ENCODE measurements around the gene ARSG. TPM values are rescaled to one million over a fixed set of nuclear protein-coding genes. Genes with fewer than 3 reads are reported as not detected.
A peak's percentile ranks its signal among the peaks of the same experiment; 100 is the strongest.

ARSG gene
- total and polyA plus RNA-seq, 2 of the 13 experiments (the other 11 are each of a cell fraction or from before 2014, with no cell fraction given): 3.7 to 15.2 TPM

GRCh38 chr17:68457539-68458259, 166.4 kb downstream of the ARSG start (continued):
- no peak; the same call in 1 of the 2 replicates for TF ChIP-seq ARID2 (CRISPR knock-in tag; IDR thresholded peaks at IDR 0.05; ENCODE audit: borderline replicate concordance)
- TF ChIP-seq ATF1 (CRISPR knock-in tag; IDR thresholded peaks at IDR 0.05): peak; percentile 91
- TF ChIP-seq SP4 (CRISPR knock-in tag; IDR thresholded peaks at IDR 0.05): peak; percentile 100
- TF ChIP-seq ZNF776 (CRISPR knock-in tag; IDR thresholded peaks at IDR 0.05): no peak
- TF ChIP-seq DMTF1 (CRISPR knock-in tag; IDR thresholded peaks at IDR 0.05): no peak
- no peak for TF ChIP-seq ZNF766 (CRISPR knock-in tag; IDR thresholded peaks at IDR 0.05; ENCODE audit: borderline replicate concordance)
- TF ChIP-seq ZNF432 (CRISPR knock-in tag; IDR thresholded peaks at IDR 0.05; ENCODE audit: borderline replicate concordance): no peak
- TF ChIP-seq ZNF280B (CRISPR knock-in tag; IDR thresholded peaks at IDR 0.05; ENCODE audit: borderline replicate concordance): no peak
- TF ChIP-seq IKZF5 (CRISPR knock-in tag; IDR thresholded peaks at IDR 0.05): peak; percentile 84
- no peak for TF ChIP-seq NKX3-1 (CRISPR knock-in tag; IDR thresholded peaks at IDR 0.05)
- peak; percentile 74; the same call in 1 of the 2 replicates for TF ChIP-seq ZBTB25 (CRISPR knock-in tag; IDR thresholded peaks at IDR 0.05)
- TF ChIP-seq ZBTB38 (CRISPR knock-in tag; IDR thresholded peaks at IDR 0.05): no peak; the same call in 1 of the 2 replicates
- TF ChIP-seq ZNF160 (CRISPR knock-in tag; IDR thresholded peaks at IDR 0.05): no peak; the same call in none of the 2 replicates
- TF ChIP-seq SMAD9 (CRISPR knock-in tag; IDR thresholded peaks at IDR 0.05): no peak
- peak; percentile 65 for TF ChIP-seq ZNF205 (CRISPR knock-in tag; IDR thresholded peaks at IDR 0.05)
- peak; percentile 74; the same call in 1 of the 2 replicates for TF ChIP-seq MXD3 (CRISPR knock-in tag; IDR thresholded peaks at IDR 0.05)
- TF ChIP-seq ZNF567 (CRISPR knock-in tag; IDR thresholded peaks at IDR 0.05; ENCODE audit: borderline replicate concordance): peak; percentile 78; the same call in 1 of the 2 replicates
- peak; percentile 91 for TF ChIP-seq FOXO1 (CRISPR knock-in tag; IDR thresholded peaks at IDR 0.05)
- no peak for TF ChIP-seq RNF2 (conservative IDR thresholded peaks at IDR 0.05; ENCODE audit: low read depth)
- no peak for TF ChIP-seq AKAP8 (CRISPR knock-in tag; IDR thresholded peaks at IDR 0.05)
- TF ChIP-seq MLLT10 (CRISPR knock-in tag; IDR thresholded peaks at IDR 0.05): no peak
- peak; percentile 65; the same call in 1 of the 2 replicates for TF ChIP-seq ZSCAN9 (CRISPR knock-in tag; IDR thresholded peaks at IDR 0.05; ENCODE audit: borderline replicate concordance)
- no peak for TF ChIP-seq NR2F6 (IDR thresholded peaks at IDR 0.05)
- TF ChIP-seq NR2F6 (CRISPR knock-in tag; IDR thresholded peaks at IDR 0.05): peak; percentile 68
